Peyer's patch (tissue), 4 donors: Measurements from ENCODE around the gene ACADVL.

Source experiments
- CTCF ChIP-seq, 6 experiments: fragments of 450-650 bp in 4 of 6; fragments of 200-600 bp in 2 of 6; sonication (generic) in 1 of 6; IDR thresholded peaks; one replicate each; pipeline ENCODE4 v1.5.1; 2017 to 2019; ENCODE audit warnings: antibody characterized with exemption in 6 of 6, mild to moderate bottlenecking in 3 of 6, moderate library complexity in 1 of 6
- POLR2A ChIP-seq, 2 donors: fragments of 450-650 bp; IDR thresholded peaks; one replicate each; pipeline ENCODE4 v1.5.1; 2017; ENCODE audit warnings: antibody characterized with exemption in 2 of 2, mild to moderate bottlenecking in 2 of 2, moderate library complexity in 2 of 2

GRCh38 chr17:7207120-7208001 lies 12.4 kb upstream of the ACADVL start:
- TF ChIP-seq POLR2A (IDR thresholded peaks at IDR 0.05), result no peak
- no peak for TF ChIP-seq CTCF (IDR thresholded peaks at IDR 0.05)
